ENCODE measurements around the gene CNTN6. TPM values are rescaled to one million over a fixed set of nuclear protein-coding genes. Genes with fewer than 3 reads are reported as not detected.

The CNTN6 gene
- total and polyA plus RNA-seq, 10 donors = 0.07 to 0.35 TPM; not detected in 8

DNA sequence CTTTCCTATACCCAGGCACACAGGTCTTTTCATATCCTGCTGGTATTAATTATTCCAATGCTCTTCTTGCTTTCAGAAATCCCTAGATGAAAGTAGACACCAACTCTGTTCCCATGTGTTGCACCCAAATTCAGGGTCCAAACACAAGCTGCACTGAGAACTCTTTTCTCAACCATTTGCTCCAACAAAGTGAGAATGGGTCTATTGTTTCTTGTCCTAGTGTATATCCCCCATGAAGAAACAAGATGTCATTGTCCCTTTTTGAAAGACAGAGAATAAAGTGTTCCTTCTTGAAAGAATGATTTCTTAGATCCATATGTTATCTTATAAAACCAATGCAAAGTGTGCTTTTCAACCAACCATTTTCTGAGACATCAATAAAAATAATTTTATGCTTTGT is 353.7 kb downstream of the CNTN6 start:
- no peak for DNase-seq
- no peak overlapping the region for H3K27ac ChIP-seq
- H3K4me3 ChIP-seq = no peak overlapping the region
- H3K4me1 ChIP-seq = no peaks in the 10 kb centered on the region
- TF ChIP-seq, protein P1, sequence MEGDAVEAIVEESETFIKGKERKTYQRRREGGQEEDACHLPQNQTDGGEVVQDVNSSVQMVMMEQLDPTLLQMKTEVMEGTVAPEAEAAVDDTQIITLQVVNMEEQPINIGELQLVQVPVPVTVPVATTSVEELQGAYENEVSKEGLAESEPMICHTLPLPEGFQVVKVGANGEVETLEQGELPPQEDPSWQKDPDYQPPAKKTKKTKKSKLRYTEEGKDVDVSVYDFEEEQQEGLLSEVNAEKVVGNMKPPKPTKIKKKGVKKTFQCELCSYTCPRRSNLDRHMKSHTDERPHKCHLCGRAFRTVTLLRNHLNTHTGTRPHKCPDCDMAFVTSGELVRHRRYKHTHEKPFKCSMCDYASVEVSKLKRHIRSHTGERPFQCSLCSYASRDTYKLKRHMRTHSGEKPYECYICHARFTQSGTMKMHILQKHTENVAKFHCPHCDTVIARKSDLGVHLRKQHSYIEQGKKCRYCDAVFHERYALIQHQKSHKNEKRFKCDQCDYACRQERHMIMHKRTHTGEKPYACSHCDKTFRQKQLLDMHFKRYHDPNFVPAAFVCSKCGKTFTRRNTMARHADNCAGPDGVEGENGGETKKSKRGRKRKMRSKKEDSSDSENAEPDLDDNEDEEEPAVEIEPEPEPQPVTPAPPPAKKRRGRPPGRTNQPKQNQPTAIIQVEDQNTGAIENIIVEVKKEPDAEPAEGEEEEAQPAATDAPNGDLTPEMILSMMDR (IDR thresholded peaks at IDR 0.05 in 8 of 11, conservative IDR thresholded peaks at IDR 0.05 in 3 of 11) = no peak
- TF ChIP-seq POLR2A (IDR thresholded peaks at IDR 0.05) = no peak
- no peak for TF ChIP-seq POLR2AphosphoS5 (IDR thresholded peaks at IDR 0.05)
- H3K9me3 ChIP-seq = no peaks in the 10 kb centered on the region
- H3K27me3 ChIP-seq (replicated peaks in 1 of 7) = no peaks in the 10 kb centered on the region
- intact Hi-C loops (cut with DNase I; ENCODE audit: low total_unique reads) = no loop called here
- H3K36me3 ChIP-seq = no peaks in the 10 kb centered on the region

DNA sequence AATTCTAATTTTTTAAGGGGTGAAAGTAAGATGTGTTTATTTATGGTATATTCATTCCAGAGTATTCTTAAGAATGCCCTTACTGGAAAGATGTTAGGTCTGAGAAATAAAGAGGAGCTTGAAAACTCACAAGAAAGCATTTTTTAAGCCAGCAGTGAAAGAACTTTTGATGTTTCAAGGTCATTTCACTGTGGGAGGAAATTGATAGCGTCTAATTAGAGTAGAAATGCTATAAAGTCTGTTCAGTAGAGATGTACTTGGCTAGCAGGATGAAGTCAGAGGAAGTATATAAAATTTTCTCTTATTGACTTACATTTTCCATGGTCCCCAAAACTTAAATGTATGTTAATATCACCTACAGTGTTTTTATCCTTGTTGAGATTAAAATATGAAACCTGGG is 354.6 kb downstream of the CNTN6 start:
- no peaks in the 10 kb centered on the region for H3K36me3 ChIP-seq
- H3K27me3 ChIP-seq (replicated peaks in 1 of 7) = no peaks in the 10 kb centered on the region
- no peaks in the 10 kb centered on the region for H3K4me1 ChIP-seq
- TF ChIP-seq POLR2A (IDR thresholded peaks at IDR 0.05) = no peak
- TF ChIP-seq, protein P1 (IDR thresholded peaks at IDR 0.05 in 8 of 11, conservative IDR thresholded peaks at IDR 0.05 in 3 of 11) = no peak
- no peak for TF ChIP-seq POLR2AphosphoS5 (IDR thresholded peaks at IDR 0.05)
- intact Hi-C loops (cut with DNase I; ENCODE audit: low total_unique reads) = no loop called here
- WGBS, 5 donors = 32 to 66% (median 54%) methylated on average over 1 of the region's 1 CpG
- H3K4me3 ChIP-seq = no peak overlapping the region
- DNase-seq = no peak
- no peaks in the 10 kb centered on the region for H3K9me3 ChIP-seq
- H3K27ac ChIP-seq = no peak overlapping the region

DNA sequence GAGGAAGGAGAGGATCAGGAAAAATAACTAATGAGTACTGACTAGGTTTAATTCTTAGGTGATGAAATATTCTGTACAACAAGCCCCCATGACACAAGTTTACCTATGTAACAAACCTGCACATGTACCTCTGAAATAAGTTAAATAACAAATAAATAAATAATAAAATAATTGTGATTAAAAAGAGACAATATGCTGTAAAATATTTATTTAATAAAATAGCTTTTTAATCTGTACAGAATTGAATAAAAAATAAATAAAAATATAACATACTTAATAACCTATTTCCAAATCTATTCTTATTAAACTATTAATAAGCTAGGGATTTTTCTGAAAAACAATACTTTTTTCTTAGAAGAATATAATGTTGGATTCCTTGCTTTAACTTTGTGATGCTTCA is 355.6 kb downstream of the CNTN6 start:
- no peaks in the 10 kb centered on the region for H3K27me3 ChIP-seq (replicated peaks in 1 of 7)
- H3K4me3 ChIP-seq = no peak overlapping the region
- TF ChIP-seq, protein P1 (IDR thresholded peaks at IDR 0.05 in 8 of 11, conservative IDR thresholded peaks at IDR 0.05 in 3 of 11) = no peak
- TF ChIP-seq POLR2A (IDR thresholded peaks at IDR 0.05) = no peak
- no peak for TF ChIP-seq POLR2AphosphoS5 (IDR thresholded peaks at IDR 0.05)
- no peak for DNase-seq
- intact Hi-C loops (cut with DNase I; ENCODE audit: low total_unique reads) = no loop called here
- H3K4me1 ChIP-seq = no peaks in the 10 kb centered on the region
- H3K9me3 ChIP-seq = no peaks in the 10 kb centered on the region
- H3K36me3 ChIP-seq = no peaks in the 10 kb centered on the region
- H3K27ac ChIP-seq = no peak overlapping the region

Small RNA genes within 50 kb of the gene (small RNA-seq; reads per million reads assigned to genes)
- 0 reads per million in 4 donors for gene CRB3P1
- 0 reads per million in 4 donors for gene RN7SL120P

Data from spleen (tissue), 11 donors.